GM19193 (cell line): Measurements from ENCODE around the gene AKR1D1.

ENCODE experiments used
- POLR2A ChIP-seq: IDR thresholded peaks from 4 replicates; pipeline ENCODE4 v1.6.1; 2011; ENCODE audit not compliant: insufficient read depth, insufficient read length; ENCODE audit errors: extremely low read depth

AKR1D1 gene

GRCh38 chr7:138076196-138076595 is at the start of gene AKR1D1:
Gene AKR1D1, plus strand, starts transcription at chr7:138076459. Its CDS starts 60 bp downstream, at chr7:138076519.
- no peak for TF ChIP-seq POLR2A

DNA sequence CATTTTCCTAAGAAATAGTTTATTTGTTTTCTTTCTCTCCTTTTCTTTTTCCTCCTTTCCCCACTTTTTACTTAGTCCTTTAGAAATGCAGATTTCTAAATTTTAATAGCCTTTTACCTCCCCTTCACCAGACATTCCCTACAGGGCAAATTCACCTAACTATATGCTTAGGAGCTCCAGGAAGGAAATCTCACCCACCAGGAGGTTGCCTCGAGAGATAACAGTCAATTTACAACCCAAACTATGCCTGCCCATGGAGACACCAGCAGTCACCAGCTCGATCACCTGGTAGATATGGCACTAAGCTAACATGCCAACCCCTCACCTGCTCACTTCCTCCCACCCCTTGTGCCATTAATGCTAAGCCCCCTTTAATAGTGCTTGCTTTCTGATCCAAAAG is 49.2 kb upstream of the AKR1D1 start:
- no peak for TF ChIP-seq POLR2A

- no peak for TF ChIP-seq POLR2A
Measured at GRCh38 chr7:138029126-138029525, 47.1 kb upstream of the AKR1D1 start.

DNA sequence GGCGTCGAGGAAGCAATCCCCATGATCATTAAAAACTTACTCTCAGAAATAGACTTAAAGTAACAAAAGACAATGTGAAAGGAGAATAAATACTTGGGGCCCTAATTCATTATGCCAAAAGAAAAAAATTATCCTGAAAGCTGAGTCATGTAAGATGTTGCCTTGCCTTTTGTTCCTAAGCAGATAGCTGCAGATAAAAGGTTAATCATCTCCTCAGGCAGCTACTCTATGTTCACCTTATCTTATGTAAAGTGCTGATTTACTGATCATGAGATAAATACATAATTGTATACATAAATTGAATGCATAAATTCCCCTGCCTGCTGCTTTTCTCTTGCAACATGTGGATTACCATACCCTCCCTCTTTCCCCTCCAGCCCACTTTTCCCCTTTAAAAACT is 46.3 kb upstream of the AKR1D1 start:
- no peak for TF ChIP-seq POLR2A

GRCh38 chr7:138030679-138031351 is 45.4 kb upstream of the AKR1D1 start:
- no peak for TF ChIP-seq POLR2A

DNA sequence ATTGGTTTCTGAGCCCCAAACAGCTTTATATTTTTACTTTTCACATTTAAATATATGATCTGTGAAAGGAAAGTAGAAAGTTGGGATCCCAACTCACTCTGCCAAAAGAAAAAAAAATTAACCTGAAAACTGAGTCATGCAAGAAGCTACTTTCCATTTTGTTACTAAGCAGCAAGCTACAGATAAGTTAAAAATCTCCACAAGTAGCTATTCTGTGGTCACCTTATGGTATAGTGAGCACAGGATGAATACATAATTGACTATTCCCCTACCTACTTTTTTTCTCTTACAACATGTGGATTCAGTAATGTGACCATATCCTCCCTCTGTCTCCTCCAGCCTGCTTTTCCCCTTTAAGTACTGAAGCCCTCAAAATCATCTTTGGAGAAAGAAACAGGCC is 44.1 kb upstream of the AKR1D1 start:
- TF ChIP-seq POLR2A: no peak

DNA sequence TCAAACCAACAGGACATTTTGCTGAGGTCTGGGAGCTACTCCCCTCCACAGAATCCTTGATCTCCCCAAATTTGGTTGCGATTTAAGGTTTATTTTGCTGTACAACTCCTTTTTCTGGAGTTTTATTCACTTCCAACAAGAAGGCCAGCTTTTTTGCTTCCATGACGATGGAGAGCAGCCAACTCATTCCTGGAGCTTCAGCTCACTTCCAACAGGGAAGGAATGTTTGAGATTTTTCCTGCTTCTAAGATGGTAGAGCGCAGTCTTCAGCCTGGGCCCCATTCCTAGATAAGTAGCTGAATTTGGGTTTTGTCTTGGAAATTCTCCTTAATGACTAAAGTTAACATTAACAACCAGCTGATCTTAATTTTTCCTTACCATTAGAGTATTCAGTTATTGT is 43.5 kb upstream of the AKR1D1 start:
- TF ChIP-seq POLR2A: no peak

GRCh38 chr7:138033241-138033640 is 43.0 kb upstream of the AKR1D1 start:
- no peak for TF ChIP-seq POLR2A

- no peak for TF ChIP-seq POLR2A
Measured at GRCh38 chr7:138036135-138036534, 40.1 kb upstream of the AKR1D1 start.

- TF ChIP-seq POLR2A: no peak
Measured at GRCh38 chr7:138044897-138045296, 31.4 kb upstream of the AKR1D1 start.

DNA sequence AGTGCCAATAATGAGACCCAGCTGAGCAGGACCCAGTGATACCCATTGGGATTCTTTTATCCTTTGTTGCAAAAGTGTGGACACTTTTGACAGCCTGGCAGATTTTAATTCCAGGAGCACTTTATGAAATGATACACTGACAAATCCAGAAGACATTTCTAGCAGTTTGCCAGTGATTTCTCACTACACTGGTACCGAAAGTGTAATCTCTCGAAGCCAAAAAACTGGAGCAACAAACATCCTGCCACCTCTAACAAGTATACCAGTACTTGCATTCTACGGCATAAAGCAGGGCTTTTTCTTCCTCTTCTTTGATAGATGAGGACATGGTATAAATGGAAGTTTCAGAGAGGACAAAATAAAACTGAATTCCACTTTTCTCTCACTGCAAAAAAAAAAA is 28.4 kb upstream of the AKR1D1 start:
- TF ChIP-seq POLR2A: no peak

GRCh38 chr7:138049505-138050116 is 26.6 kb upstream of the AKR1D1 start:
- no peak for TF ChIP-seq POLR2A

DNA sequence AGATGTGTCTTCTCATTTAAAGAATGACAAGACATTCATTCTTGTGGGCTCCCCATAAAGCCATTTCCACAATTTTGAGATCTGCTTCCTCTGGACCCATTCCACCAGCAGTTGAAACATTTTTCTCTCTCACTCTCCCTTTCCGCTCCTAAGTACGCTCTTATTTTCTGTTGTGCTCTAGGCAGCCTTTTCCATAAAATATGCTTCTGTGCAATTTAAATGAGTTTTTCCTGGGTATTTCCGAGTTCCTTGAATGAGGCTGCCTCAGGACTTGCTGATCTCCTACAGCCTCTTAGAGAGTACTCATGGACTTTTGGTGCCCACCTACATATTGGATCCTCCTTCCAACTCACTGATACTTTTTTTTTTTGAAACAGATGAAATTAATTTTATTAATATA is 23.6 kb upstream of the AKR1D1 start:
- no peak for TF ChIP-seq POLR2A

DNA sequence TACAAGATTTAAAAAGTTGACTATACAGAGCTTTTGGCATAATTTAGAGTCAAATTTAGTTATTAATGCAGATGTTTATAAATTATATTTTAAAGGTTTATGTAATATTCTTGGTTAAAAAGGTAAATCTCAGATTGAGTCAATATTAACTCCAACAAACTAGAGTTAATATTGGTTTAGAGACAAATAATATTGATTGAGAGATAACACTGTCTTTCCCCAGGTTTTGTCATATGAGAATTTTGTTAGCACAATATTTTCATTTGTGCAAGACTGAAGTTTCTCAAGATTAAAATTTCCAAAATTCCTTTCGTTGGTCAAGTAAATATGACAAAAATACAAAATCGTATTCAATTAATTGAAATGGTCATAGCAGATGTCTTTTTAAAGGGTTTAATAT is 12.9 kb upstream of the AKR1D1 start:
- TF ChIP-seq POLR2A: no peak

DNA sequence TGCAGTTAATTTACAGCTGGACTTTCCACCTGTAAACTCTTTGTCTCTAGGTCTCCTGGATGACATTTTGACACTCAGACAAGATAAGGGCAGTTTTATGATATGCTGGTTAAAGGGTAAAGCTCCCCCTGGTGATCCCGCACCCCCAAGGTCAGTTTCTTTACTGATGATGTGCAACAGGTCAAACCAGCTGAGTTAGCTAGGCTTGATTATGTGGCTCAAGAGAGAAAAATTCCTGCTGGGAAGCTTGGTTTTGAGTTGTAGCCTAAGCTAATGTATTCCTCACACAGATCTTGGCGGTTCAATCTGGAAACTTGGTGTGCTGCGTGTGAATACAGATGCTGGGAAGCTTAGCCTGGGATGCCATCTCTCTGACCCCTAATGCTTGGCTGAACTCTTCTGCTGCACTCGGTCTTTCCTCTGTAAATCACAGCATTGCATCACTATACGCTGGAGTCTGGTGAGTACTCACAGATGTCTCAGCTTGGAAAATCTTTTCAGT is 11.4 kb upstream of the AKR1D1 start:
- no peak for TF ChIP-seq POLR2A

DNA sequence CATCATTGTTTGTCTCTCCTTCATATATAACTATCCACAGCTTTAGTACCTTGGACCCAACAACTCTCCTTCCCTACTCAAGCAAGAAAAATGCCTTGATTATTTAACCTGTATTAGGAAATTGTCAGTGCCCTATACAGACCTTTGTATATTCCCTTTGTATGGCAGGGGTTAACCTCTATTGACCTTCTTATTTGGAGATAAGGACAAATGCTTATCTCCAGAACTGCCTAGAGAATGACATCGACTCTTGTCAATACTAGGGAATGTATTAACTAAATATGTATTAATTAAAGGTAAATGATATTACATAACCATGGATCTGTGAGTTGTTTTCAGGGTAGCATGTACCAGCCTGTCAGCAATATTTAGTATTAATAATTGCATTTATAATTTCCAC is 10.4 kb upstream of the AKR1D1 start:
- no peak for TF ChIP-seq POLR2A
